GM19452 (cell line): ENCODE measurements around the gene CBX7.

Experiments
- ATAC-seq: cut with Tn5 transposase; IDR thresholded peaks from one replicate; pipeline ENCODE4 v1.9.1; 2021; ENCODE audit not compliant: unreplicated experiment

CBX7 gene

GRCh38 chr22:39148026-39148726 lies 4.3 kb downstream of the CBX7 start:
- no peak for ATAC-seq

- ATAC-seq: no peak
Measured at GRCh38 chr22:39147335-39148025, 5.0 kb downstream of the CBX7 start.

- ATAC-seq: no peak
Measured at GRCh38 chr22:39146256-39147101, 6.0 kb downstream of the CBX7 start.

GRCh38 chr22:39144101-39144767 lies 8.2 kb downstream of the CBX7 start:
- ATAC-seq: peak; percentile 44

- ATAC-seq: no peak
Measured at GRCh38 chr22:39142088-39142680, 10.3 kb downstream of the CBX7 start.

- ATAC-seq: no peak
Measured at GRCh38 chr22:39139933-39140332, 12.5 kb downstream of the CBX7 start.

GRCh38 chr22:39138357-39138997 lies 14.0 kb downstream of the CBX7 start:
- no peak for ATAC-seq

GRCh38 chr22:39136317-39136716 lies 16.2 kb downstream of the CBX7 start:
- no peak for ATAC-seq

- ATAC-seq: no peak
Measured at GRCh38 chr22:39135092-39135896, 17.2 kb downstream of the CBX7 start.

- no peak for ATAC-seq
Measured at GRCh38 chr22:39134366-39135091, 18.0 kb downstream of the CBX7 start.

- ATAC-seq: no peak
Measured at GRCh38 chr22:39133871-39134270, 18.6 kb downstream of the CBX7 start.

GRCh38 chr22:39132871-39133524 lies 19.5 kb downstream of the CBX7 start:
- no peak for ATAC-seq

GRCh38 chr22:39132281-39132680 lies 20.2 kb downstream of the CBX7 start:
- no peak for ATAC-seq

GRCh38 chr22:39130892-39131855 lies 21.3 kb downstream of the CBX7 start:
- ATAC-seq: no peak

GRCh38 chr22:39130152-39130704 lies 22.3 kb downstream of the CBX7 start:
- ATAC-seq: no peak

GRCh38 chr22:39129746-39130145 lies 22.7 kb downstream of the CBX7 start:
- ATAC-seq: no peak

GRCh38 chr22:39129081-39129480 lies 23.4 kb downstream of the CBX7 start:
- ATAC-seq: no peak
